Activated CD4-positive, alpha-beta T cell treated with anti-CD3 and anti-CD28 coated beads, Interleukin-10, Interleukin-2, amounts not matched to agents 100 ng/mL and 50 ng/mL, durations not matched to agents 16 hours and 8 hours (primary cell): ENCODE measurements around the gene NACC1.

ENCODE experiments used
- DNase-seq: peaks from one replicate; pipeline ENCODE4 v3.0.0-alpha.2; 2020

The NACC1 gene

GRCh38 chr19:13117772-13118423, at the start of gene NACC1:
TSS of gene NACC1 (plus strand) at chr19:13118264. CDS start at chr19:13135208, 16,944 bp downstream.
- DNase-seq: peak; percentile 95

- no peak for DNase-seq
These were observed 48.4 kb upstream of the NACC1 start for GRCh38 chr19:13069415-13070359.

- no peak for DNase-seq
These were observed 47.5 kb upstream of the NACC1 start for GRCh38 chr19:13070425-13071140.

GRCh38 chr19:13071444-13072187, 46.4 kb upstream of the NACC1 start:
- no peak for DNase-seq

- DNase-seq: no peak
These were observed 45.7 kb upstream of the NACC1 start for GRCh38 chr19:13072188-13072908.

- no peak for DNase-seq
These were observed 44.8 kb upstream of the NACC1 start for GRCh38 chr19:13073263-13073662.

GRCh38 chr19:13074378-13074777, 43.7 kb upstream of the NACC1 start:
- DNase-seq: no peak

- no peak for DNase-seq
These were observed 41.7 kb upstream of the NACC1 start for GRCh38 chr19:13076320-13076719.

- no peak for DNase-seq
These were observed 41.3 kb upstream of the NACC1 start for GRCh38 chr19:13076787-13077186.

- no peak for DNase-seq
These were observed 40.8 kb upstream of the NACC1 start for GRCh38 chr19:13077240-13077639.

- no peak for DNase-seq
These were observed 39.7 kb upstream of the NACC1 start for GRCh38 chr19:13078381-13078780.

- DNase-seq: no peak
These were observed 39.0 kb upstream of the NACC1 start for GRCh38 chr19:13078897-13079541.

GRCh38 chr19:13079542-13079986, 38.5 kb upstream of the NACC1 start:
- no peak for DNase-seq

GRCh38 chr19:13082192-13083007, 35.7 kb upstream of the NACC1 start:
- no peak for DNase-seq

GRCh38 chr19:13083008-13083404, 35.1 kb upstream of the NACC1 start:
- no peak for DNase-seq

GRCh38 chr19:13083627-13084026, 34.4 kb upstream of the NACC1 start:
- no peak for DNase-seq

- DNase-seq: no peak
These were observed 32.4 kb upstream of the NACC1 start for GRCh38 chr19:13085666-13086065.

- no peak for DNase-seq
These were observed 31.7 kb upstream of the NACC1 start for GRCh38 chr19:13086341-13086740.

GRCh38 chr19:13087295-13087694, 30.8 kb upstream of the NACC1 start:
- DNase-seq: no peak

GRCh38 chr19:13087795-13088537, 30.1 kb upstream of the NACC1 start:
- no peak for DNase-seq
